ENCODE results near the gene MFAP3.

MFAP3 gene

DNA sequence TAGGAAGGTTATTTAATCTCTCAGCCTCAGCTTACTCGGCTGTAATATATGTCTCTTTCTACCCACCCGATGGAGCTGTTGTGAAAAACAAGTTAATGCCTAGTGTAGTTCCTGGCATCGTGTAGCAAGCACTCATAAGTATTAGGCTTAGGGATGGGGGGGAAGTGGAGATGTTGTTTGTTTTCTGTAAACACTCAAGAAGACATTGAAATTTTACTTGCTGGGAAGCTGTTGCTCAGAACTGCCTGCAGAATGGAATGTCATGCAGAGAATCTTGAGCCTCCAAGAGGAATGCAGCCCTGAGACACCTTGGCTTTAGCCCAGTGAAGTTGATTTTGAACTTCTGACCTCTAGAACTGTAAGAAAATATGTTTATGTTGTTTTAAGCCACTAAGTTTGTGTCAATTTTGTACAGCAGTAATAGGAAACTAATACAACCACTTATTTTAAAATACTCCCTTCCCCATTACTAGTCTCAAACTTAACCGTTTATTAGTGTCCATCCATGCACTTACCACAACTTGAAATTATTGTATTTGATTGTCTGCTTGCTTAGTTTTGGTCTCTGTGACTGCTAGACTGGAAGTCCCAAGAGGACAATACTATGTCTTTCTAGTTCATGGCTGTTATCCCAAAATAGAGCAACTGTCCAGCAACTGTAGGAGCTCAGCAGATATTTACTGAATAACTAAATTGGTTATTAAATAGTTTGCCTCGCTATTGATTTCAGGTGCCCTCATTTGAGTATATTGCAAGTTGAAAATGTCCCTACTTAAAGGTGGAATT, 53.8 kb downstream of the MFAP3 start:
- peak in 1 of 2 experiments; percentile 13 for DNase-seq (ENCODE audit: low read depth in 2 of 2)

DNA sequence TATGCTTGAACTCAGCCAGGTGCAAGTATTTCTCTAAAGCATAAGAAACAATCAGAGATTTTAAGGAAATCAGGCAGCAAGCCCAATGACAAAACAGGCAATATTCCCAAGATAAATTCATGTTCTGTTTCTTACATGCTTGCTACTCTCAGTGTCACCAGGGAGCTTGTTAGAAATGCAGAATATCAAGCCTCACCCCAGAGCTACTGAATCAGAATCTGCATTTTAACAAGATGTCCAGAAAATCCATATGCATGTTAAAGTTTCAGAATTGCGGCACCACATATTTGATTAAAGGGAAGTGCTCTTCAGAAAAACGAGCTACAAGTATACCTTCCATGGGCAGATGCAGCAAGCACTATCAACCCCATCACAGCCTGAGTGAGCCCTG, 54.4 kb downstream of the MFAP3 start:
- DNase-seq (ENCODE audit: low read depth in 2 of 2), result no peak

DNA sequence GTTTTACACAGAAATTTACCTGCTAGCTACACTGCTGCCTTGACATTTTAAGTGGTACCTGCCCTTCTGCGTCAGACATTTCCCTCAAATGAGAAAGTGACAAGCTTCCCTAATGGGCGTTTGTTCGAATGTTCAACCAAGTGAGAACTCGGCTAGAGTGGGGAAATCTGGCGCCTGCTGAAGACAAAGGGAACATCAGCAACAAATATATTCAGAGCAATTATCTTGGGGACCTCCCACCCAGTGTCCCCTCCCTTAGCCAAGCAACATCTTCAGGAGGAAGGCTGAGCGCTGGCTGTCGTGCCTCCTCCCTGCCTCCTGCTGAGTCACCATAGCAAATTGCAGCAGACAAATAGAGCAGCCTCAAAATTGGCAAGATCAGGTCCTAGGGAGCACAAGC, 57.1 kb downstream of the MFAP3 start:
- no peak for DNase-seq (ENCODE audit: low read depth in 2 of 2)

DNA sequence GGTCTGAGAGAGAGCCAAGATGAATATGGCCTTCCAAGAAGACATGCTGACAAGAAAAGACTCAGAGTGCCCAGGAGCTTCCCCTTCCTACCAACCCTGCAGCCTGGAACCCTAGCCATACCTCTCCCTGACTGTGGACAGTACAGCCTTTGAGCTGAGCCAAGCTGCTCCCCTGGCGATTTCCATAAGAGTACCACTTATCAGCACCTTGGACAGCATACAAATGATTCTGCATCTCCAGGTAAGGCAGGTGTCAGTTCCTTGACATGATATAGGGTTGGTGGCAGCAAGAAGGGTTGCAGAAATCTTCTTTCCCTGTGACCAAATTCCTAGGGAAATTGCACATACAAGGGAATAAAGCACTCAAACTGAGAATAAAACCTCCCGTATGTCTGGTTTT, 58.3 kb downstream of the MFAP3 start:
- DNase-seq (ENCODE audit: low read depth in 2 of 2), result no peak

DNA sequence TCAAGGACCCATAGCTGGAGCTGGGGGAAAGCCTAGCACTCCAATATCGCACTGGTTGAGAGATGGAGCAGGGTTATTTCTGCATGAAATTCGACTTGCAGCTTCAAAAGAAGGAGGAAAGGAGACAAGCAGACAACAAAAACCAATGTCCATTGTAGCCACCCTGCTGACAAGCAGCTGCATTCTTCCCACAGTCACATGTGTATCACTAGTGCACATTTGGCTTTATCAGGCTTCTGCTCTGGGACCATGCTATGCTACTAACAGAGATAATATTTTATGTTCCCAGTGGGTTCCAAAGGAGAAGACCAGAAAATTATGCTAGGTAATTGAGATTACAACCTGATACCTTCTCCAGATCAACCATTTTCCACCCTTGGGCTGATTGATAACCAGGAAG, 59.7 kb downstream of the MFAP3 start:
- DNase-seq (ENCODE audit: low read depth in 2 of 2), result no peak

DNA sequence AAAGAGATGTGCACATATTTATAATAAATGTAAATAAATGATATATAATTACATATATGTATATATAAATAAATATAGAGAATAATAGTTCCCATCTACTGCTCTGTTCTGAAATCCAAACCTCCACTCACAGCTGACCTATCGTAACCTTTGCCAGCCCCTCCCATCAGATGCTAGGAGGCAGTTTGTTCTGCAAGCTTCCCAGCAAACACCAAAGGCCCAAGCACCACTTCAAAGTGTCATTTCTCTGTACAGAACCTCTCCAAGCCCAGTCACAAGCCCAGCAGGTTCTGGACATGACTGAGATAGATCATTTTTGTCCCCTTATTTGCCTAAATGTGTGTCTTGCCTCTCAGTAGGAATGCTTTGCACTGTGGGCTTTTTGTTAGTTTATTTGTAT, 62.4 kb downstream of the MFAP3 start:
- DNase-seq (ENCODE audit: low read depth in 2 of 2), result no peak

DNA sequence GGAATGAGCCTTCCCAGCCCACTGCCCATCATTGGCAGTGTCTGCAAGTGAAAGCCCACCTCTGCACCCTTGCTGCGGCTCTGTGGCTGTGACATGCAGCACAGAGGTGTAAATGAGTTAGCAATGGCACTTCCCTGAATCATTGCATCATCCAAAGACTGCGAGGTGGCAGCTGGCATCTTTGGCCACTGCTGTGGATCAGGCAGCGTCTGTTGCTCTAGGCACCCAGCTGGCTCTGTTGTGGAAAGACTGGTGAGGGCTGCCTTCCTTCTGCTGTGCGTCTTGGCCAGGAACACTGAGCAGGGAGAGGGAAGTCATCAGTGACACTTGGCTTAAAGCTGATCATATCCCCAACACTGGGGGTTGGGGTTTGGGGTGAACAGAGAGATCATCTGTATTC, 64.5 kb downstream of the MFAP3 start:
- no peak for DNase-seq (ENCODE audit: low read depth in 2 of 2)
